Measurements from ENCODE around the gene MGAT1. TPM values are rescaled to one million over a fixed set of nuclear protein-coding genes. Genes with fewer than 3 reads are reported as not detected.

MGAT1 gene
- total RNA-seq, 1 experiment from 2014 or later: 104 TPM

GRCh38 chr5:180787711-180788431 lies 14.7 kb downstream of the MGAT1 start:
- ChIA-PET CTCF (no interaction called here), POLR2A (ENCODE audit: unreplicated experiment) (no interaction called here)
- H2AFZ ChIP-seq (ENCODE audit: low read length): no peak overlapping the region
- no peak overlapping the region for H3K9ac ChIP-seq (ENCODE audit: low read length)
- ATAC-seq (no peak), DNase-seq (no peak)
- H3K79me2 ChIP-seq (ENCODE audit: low read length): peaks cover 26% of the 10 kb centered on the region
- H3K4me3 ChIP-seq (ENCODE audit: low read length): no peak overlapping the region
- H3K9me2 ChIP-seq (replicated peaks; ENCODE audit: low read length): no peaks in the 10 kb centered on the region
- no TSS peak for BruUV-seq (replicated peaks)
- intact Hi-C loops (cut with micrococcal nuclease): no loop called here
- H3K27me3 ChIP-seq (ENCODE audit: low read length): no peaks in the 10 kb centered on the region
- peaks cover 5% of the 10 kb centered on the region for H3F3A ChIP-seq (ENCODE audit: low read length, unreplicated experiment)
- H3K4me1 ChIP-seq (ENCODE audit: insufficient read depth, low read length): peaks cover 20% of the 10 kb centered on the region
- peaks cover 19% of the 10 kb centered on the region for H3K36me3 ChIP-seq (ENCODE audit: low read depth, low read length)
- no peaks in the 10 kb centered on the region for H3K9me3 ChIP-seq (ENCODE audit: low read length)
- TF ChIP-seq EZH2phosphoT487 (IDR thresholded peaks at IDR 0.05; ENCODE audit: borderline replicate concordance, low read length) (no peak), CTCF (conservative IDR thresholded peaks at IDR 0.05; ENCODE audit: low read depth, low read length) (no peak), EZH2 (IDR thresholded peaks at IDR 0.05; ENCODE audit: low read length, unreplicated experiment) (no peak)
- H3K4me2 ChIP-seq (ENCODE audit: low read length): no peak overlapping the region
- H3K27ac ChIP-seq (ENCODE audit: low read length): no peak overlapping the region
- no peaks in the 10 kb centered on the region for H4K20me1 ChIP-seq (ENCODE audit: low read length)

DNA sequence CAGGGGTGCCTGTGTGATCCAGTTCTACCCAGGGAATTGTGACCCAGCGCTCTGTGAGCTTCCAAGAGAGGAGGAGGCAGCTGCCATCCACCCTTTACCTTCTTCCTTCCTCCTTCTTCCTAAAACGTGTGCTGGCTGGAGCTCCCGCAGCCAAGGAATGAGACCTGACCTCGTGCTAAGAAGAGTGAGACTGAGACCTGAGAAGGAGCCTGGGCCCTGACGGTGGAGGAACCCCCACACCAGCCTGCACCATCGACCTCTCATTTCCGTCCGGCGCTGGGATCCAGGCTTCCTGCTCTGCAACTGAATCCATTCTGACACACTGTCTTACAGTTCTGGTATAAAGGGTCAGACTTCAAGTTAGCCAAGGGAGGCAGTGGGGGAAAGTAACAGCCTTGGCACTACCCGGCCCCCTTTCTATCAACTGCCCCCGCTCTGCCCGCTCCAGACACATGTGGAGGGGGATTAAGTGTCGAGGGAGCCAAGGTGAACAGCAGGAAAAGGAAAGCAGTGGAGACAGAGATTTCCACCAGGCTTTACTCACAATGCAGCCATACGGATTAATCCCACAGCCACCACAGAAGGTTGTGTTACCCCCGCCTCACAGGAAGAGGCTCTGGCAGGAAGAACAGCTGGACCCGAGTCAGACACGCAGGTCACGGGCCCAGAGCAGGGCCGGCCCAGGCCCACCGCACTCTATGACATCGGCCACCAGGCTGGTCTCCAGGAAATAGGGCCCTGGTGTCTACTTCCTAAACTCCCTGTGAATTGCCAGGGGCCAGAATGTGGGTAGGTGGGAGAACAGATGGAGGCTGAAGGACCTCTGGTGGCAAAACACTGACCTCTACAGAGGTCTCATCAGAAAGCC lies 15.8 kb downstream of the MGAT1 start:
- TF ChIP-seq EZH2 (IDR thresholded peaks at IDR 0.05; ENCODE audit: low read length, unreplicated experiment) (no peak), EZH2phosphoT487 (IDR thresholded peaks at IDR 0.05; ENCODE audit: borderline replicate concordance, low read length) (no peak), CTCF (conservative IDR thresholded peaks at IDR 0.05; ENCODE audit: low read depth, low read length) (no peak)
- DNase-seq (no peak), ATAC-seq (no peak)
- BruUV-seq (replicated peaks): no TSS peak
- Histone ChIP-seq H3K27me3 (ENCODE audit: low read length) (no peaks in the 10 kb centered on the region), H4K20me1 (ENCODE audit: low read length) (no peaks in the 10 kb centered on the region), H3K4me3 (ENCODE audit: low read length) (no peak overlapping the region), H3K36me3 (ENCODE audit: low read depth, low read length) (peaks cover 10% of the 10 kb centered on the region; the same call in 1 of the 2 replicates), H3K9me2 (replicated peaks; ENCODE audit: low read length) (no peaks in the 10 kb centered on the region), H3F3A (ENCODE audit: low read length, unreplicated experiment) (peaks cover 5% of the 10 kb centered on the region), H3K79me2 (ENCODE audit: low read length) (peaks cover 15% of the 10 kb centered on the region; the same call in 1 of the 2 replicates), H3K4me1 (ENCODE audit: insufficient read depth, low read length) (peaks cover 20% of the 10 kb centered on the region), H3K27ac (ENCODE audit: low read length) (no peak overlapping the region), H3K9ac (ENCODE audit: low read length) (no peak overlapping the region), H2AFZ (ENCODE audit: low read length) (no peak overlapping the region), H3K9me3 (ENCODE audit: low read length) (no peaks in the 10 kb centered on the region), H3K4me2 (ENCODE audit: low read length) (no peak overlapping the region)
- intact Hi-C loops (cut with micrococcal nuclease): no loop called here
- CTCF ChIA-PET: interaction anchor here (0.5 to 0.6 kb wide), 3 partner anchors 13 to 66 kb away, joined by 3 to 4 read pairs (median 3); no protein-coding TSS in a partner anchor
- POLR2A ChIA-PET (ENCODE audit: unreplicated experiment): no interaction called here

All from PC-3 (cell line).